Neural cell (in vitro differentiated cells): ENCODE results near the gene ALDH16A1. TPM values are rescaled to one million over a fixed set of nuclear protein-coding genes. Genes with fewer than 3 reads are reported as not detected.
A peak's percentile ranks its signal among the peaks of the same experiment; 100 is the strongest.

ENCODE experiments used
- H2AFZ ChIP-seq: fragments of 200-600, 300-800 bp; sonication (generic), shearing (Covaris generic); 2 replicates; pipeline ENCODE4 v1.6.0; 2014; ENCODE audit warnings: low read depth, mild to moderate bottlenecking, antibody characterized with exemption, low read length, moderate library complexity
- H3F3A ChIP-seq: fragments of 200-600 bp; shearing (Covaris generic); 2 replicates; pipeline ENCODE4 v1.6.1; 2016; ENCODE audit warnings: mild to moderate bottlenecking, moderate library complexity, mixed read lengths, antibody characterized with exemption, low read length; ENCODE audit not compliant: insufficient read depth, poor library complexity, severe bottlenecking
- H3K27ac ChIP-seq: fragments of 200-600, 300-800 bp; sonication (generic), shearing (Covaris generic); 2 replicates; pipeline ENCODE4 v1.5.1; 2014; ENCODE audit warnings: mild to moderate bottlenecking, low read length, moderate library complexity
- H3K27me3 ChIP-seq: fragments of 300-800, 200-600 bp; sonication (generic), shearing (Covaris generic); 2 replicates; pipeline ENCODE4 v1.6.0; 2014; ENCODE audit warnings: mild to moderate bottlenecking, low read depth, low read length, moderate library complexity; ENCODE audit not compliant: insufficient read depth
- H3K36me3 ChIP-seq: fragments of 300-800, 200-600 bp; sonication (generic), shearing (Covaris generic); 2 replicates; pipeline ENCODE4 v1.5.1; 2014; ENCODE audit warnings: mild to moderate bottlenecking, antibody characterized with exemption, low read length, moderate library complexity; ENCODE audit not compliant: insufficient read depth
- H3K4me2 ChIP-seq: fragments of 300-800, 200-600 bp; sonication (generic), shearing (Covaris generic); 2 replicates; pipeline ENCODE4 v1.6.0; 2014; ENCODE audit warnings: mild to moderate bottlenecking, low read length
- H3K4me3 ChIP-seq: fragments of 300-800, 200-600 bp; sonication (generic), shearing (Covaris generic); 2 replicates; pipeline ENCODE4 v1.5.1; 2014; ENCODE audit warnings: mild to moderate bottlenecking, low read length, moderate library complexity
- H3K79me2 ChIP-seq: fragments of 200-600 bp; shearing (Covaris generic); replicated peaks from 2 replicates; pipeline ENCODE4 v1.6.0; 2014; ENCODE audit warnings: mild to moderate bottlenecking, low read length, moderate library complexity; ENCODE audit not compliant: insufficient read depth
- H3K9ac ChIP-seq: fragments of 300-800, 200-600 bp; sonication (generic), shearing (Covaris generic); 2 replicates; pipeline ENCODE4 v1.6.1; 2016; ENCODE audit warnings: mild to moderate bottlenecking, low read length, mixed read lengths
- H3K9me2 ChIP-seq: fragments of 200-600 bp; shearing (Covaris generic); 2 replicates; pipeline ENCODE4 v1.6.1; 2016; ENCODE audit warnings: mild to moderate bottlenecking, low read length, mixed read lengths; ENCODE audit not compliant: insufficient read depth
- H3K9me3 ChIP-seq: fragments of 200-600, 300-800 bp; sonication (generic), shearing (Covaris generic); 2 replicates; pipeline ENCODE4 v1.6.1; 2016; ENCODE audit warnings: mild to moderate bottlenecking, mixed run types, low read length, moderate library complexity, mixed read lengths
- H4K20me1 ChIP-seq: fragments of 200-600 bp; shearing (Covaris generic); 2 replicates; pipeline ENCODE4 v1.6.1; 2016; ENCODE audit warnings: mild to moderate bottlenecking, mixed run types; ENCODE audit not compliant: insufficient read depth
- CTCF ChIP-seq: fragments of 450-650 bp; IDR thresholded peaks from 2 replicates; pipeline ENCODE4 v1.5.1; 2014; ENCODE audit warnings: antibody characterized with exemption, mild to moderate bottlenecking, moderate library complexity; ENCODE audit not compliant: poor library complexity, severe bottlenecking
- EP300 ChIP-seq: fragments of 450-650 bp; conservative IDR thresholded peaks from 2 replicates; pipeline ENCODE4 v1.6.1; 2014; ENCODE audit warnings: antibody characterized with exemption, mild to moderate bottlenecking, moderate library complexity; ENCODE audit not compliant: poor library complexity, severe bottlenecking
- EZH2 ChIP-seq: fragments of 200-600, 300-800 bp; shearing (Covaris generic), sonication (generic); IDR thresholded peaks from 2 replicates; pipeline ENCODE4 v1.6.1; 2014; ENCODE audit warnings: antibody characterized with exemption, low read length, borderline replicate concordance, mild to moderate bottlenecking; ENCODE audit not compliant: insufficient read depth, poor library complexity, severe bottlenecking
- MXI1 ChIP-seq: fragments of 450-650 bp; conservative IDR thresholded peaks from 2 replicates; pipeline ENCODE4 v1.6.1; 2014; ENCODE audit warnings: antibody characterized with exemption, mild to moderate bottlenecking; ENCODE audit not compliant: poor library complexity, severe bottlenecking
- POLR2AphosphoS5 ChIP-seq: IDR thresholded peaks from 2 replicates; pipeline ENCODE4 v1.6.1; 2012
- RAD21 ChIP-seq: fragments of 450-650 bp; conservative IDR thresholded peaks from 2 replicates; pipeline ENCODE4 v1.6.1; 2014; ENCODE audit warnings: antibody characterized with exemption, mild to moderate bottlenecking, moderate library complexity
- REST ChIP-seq: IDR thresholded peaks from 2 replicates; pipeline ENCODE4 v1.6.1; 2012; ENCODE audit warnings: borderline replicate concordance
- SMC3 ChIP-seq: fragments of 450-650 bp; conservative IDR thresholded peaks from 2 replicates; pipeline ENCODE4 v1.6.1; 2014; ENCODE audit warnings: antibody characterized with exemption, mild to moderate bottlenecking, moderate library complexity; ENCODE audit not compliant: poor library complexity
- TAF1 ChIP-seq: IDR thresholded peaks from 2 replicates; pipeline ENCODE4 v1.6.1; 2012; ENCODE audit warnings: low read depth
- polyA minus RNA-seq: library from RNA; depleted of rRNA, polyadenylated mRNA; stranded (reverse); fragments of >200 nt; gene quantifications from 2 replicates; pipeline ENCODE4 v1.2.3, GENCODE V29; 2014
- polyA plus RNA-seq: library from polyadenylated mRNA; depleted of rRNA; stranded (reverse); fragments of >200 nt; gene quantifications from 2 replicates; pipeline ENCODE4 v1.2.3, GENCODE V29; 2014

The ALDH16A1 gene
- polyA plus RNA-seq (13.5 and 16.7 TPM in 2 replicates), polyA minus RNA-seq (8.1 and 14.9 TPM in 2 replicates)

- peak; percentile 37 for TF ChIP-seq SMC3
- TF ChIP-seq MXI1: peak; percentile 87
- TF ChIP-seq TAF1: peak; percentile 80
- no peak for TF ChIP-seq EZH2
- TF ChIP-seq REST: peak; percentile 75
- peak; percentile 99 for TF ChIP-seq POLR2AphosphoS5
- TF ChIP-seq RAD21: no peak
- no peak for TF ChIP-seq CTCF
- TF ChIP-seq EP300: peak; percentile 28
- H3K4me3 ChIP-seq: peak within 1 kb of the TSS; percentile 85
- H3K9ac ChIP-seq: peak within 1 kb of the TSS; percentile 91
- H4K20me1 ChIP-seq: no peaks in the 10 kb centered on the region
- H3K79me2 ChIP-seq: peaks cover 6% of the 10 kb centered on the region
- H3K9me2 ChIP-seq: no peaks in the 10 kb centered on the region
- H3K4me2 ChIP-seq: peak within 1 kb of the TSS; percentile 93
- H3F3A ChIP-seq: peaks cover 5% of the 10 kb centered on the region
- H3K36me3 ChIP-seq: no peaks in the 10 kb centered on the region
- H3K9me3 ChIP-seq: no peaks in the 10 kb centered on the region
- H2AFZ ChIP-seq: peak within 1 kb of the TSS; percentile 92
- H3K27ac ChIP-seq: peak within 1 kb of the TSS; percentile 99
- no peaks in the 10 kb centered on the region for H3K27me3 ChIP-seq
Observed at GRCh38 chr19:49453013-49453756, at the start of gene ALDH16A1. Gene ALDH16A1 (plus strand): TSS chr19:49453225. CDS start chr19:49453332, 107 bp downstream.

- Histone ChIP-seq H3K36me3 (no peaks in the 10 kb centered on the region), H4K20me1 (no peaks in the 10 kb centered on the region), H3F3A (no peaks in the 10 kb centered on the region), H3K79me2 (no peaks in the 10 kb centered on the region), H3K27me3 (no peaks in the 10 kb centered on the region), H3K9me2 (no peaks in the 10 kb centered on the region), H3K9ac (no peak overlapping the region), H3K4me3 (no peak overlapping the region), H3K9me3 (no peaks in the 10 kb centered on the region), H3K4me2 (no peak overlapping the region), H2AFZ (no peak overlapping the region), H3K27ac (no peak overlapping the region)
- TF ChIP-seq MXI1: no peak
- no peak for TF ChIP-seq EZH2
- TF ChIP-seq EP300: no peak
- no peak for TF ChIP-seq RAD21
- no peak for TF ChIP-seq TAF1
- TF ChIP-seq REST: no peak
- no peak for TF ChIP-seq SMC3
- TF ChIP-seq CTCF: no peak
Observed at GRCh38 chr19:49403404-49404187, 49.4 kb upstream of the ALDH16A1 start.
